Activated CD4-positive, alpha-beta T cell treated with anti-CD3 and anti-CD28 coated beads, Interleukin-2, amount 50 U/mL, for 48 hours (primary cell): ENCODE results near the gene OR5A2.
"Not testable (repeated sequence)": the region's sequence is repeated elsewhere in the genome, so short reads cannot be mapped to it uniquely, and the experiment has no call there.

ENCODE experiments used
- DNase-seq, 2 experiments: peaks; one replicate each; pipeline ENCODE4 v3.0.0-alpha.2; 2020

The OR5A2 gene

GRCh38 chr11:59380263-59381059 lies 45.8 kb downstream of the OR5A2 start:
- DNase-seq: no peak

DNA sequence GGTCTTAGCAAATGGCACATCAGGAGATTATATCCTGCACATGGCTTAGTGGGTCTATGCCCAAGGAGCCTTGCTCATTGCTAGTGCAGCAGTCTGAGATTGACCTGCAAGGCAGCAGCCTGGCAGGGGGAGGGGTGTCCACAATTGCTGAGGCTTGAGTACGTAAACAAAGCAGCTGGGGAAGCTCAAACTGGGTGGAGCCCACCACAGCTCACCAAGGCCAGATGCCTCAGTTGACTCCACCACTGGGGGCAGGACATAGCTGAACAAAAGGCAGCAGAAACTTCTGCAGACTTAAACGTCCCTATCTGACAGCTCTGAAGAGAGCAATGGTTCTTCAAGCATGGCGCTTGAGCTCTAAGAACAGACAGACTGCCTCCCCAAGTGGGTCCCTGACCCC lies 53.9 kb downstream of the OR5A2 start:
- not testable (repeated sequence) for DNase-seq

DNA sequence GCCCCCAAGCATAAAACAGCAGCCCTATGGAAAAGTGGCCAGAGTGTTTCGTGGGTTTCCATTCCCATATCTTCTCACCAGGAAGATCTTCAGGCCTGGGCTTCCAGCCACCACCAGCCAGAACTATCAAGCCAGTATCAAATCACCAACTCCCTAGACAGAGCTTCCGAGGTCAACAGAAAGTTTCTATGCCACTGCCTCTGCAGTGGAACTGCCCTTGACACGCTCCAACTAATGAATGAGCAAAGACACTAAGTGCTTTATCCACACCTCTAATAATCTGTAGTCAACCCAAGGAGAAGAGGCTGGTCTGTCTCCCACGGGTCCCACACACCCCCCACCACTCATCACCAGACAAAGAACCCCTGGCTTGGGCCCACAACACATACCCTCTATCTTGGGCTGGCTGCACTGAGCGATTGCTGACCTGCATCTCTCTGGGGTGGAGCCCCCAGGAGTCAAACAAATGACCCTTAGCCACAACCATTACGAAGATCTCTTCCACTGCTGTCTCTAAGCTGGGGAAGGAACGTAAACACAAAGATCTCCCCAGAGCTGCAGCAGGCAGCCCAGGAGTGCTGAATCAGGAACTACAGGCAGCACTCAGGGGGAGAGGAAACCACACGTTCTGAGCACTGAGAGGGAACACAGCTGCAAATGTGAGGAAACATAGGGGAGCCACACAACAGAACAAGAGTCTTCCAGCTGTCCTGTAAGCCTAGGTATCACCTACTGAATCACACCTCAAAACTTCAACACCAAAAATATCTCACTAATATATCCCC lies 57.8 kb downstream of the OR5A2 start:
- DNase-seq: no peak
